ENCODE measurements around the gene DGCR6L.
"Not testable (repeated sequence)": the region's sequence is repeated elsewhere in the genome, so short reads cannot be mapped to it uniquely, and the experiment has no call there.

DNA sequence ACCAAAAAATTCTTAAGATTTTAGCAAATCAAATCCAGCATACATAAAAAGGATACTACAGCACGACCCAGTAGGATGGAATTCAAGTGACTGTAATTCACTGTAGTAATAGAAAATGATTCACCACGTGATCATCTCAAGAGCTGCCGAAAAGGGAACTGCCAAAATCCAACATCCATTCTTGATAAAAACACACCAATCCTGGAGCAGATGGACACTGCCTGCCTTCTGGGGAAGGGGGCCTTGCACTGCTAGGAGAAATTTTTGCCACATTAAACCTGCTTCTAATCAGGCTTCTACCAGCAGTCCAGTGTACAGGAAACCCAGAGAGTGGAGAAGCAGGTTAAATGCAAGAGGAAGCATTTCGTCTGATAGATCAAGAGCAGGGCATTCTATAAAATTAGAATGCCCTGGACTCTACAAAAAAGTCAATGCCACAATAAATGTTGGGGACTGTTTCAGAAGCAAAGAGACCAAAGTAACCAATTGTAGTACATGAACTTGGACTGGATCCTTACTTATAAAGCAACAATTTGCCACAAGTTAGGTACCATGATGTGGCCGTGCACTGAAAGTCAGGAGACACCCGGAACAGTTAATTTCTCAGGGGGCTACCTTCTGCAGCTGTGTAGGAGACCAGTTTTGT is 1.7 kb downstream of the DGCR6L start:
- TF ChIP-seq GABPA (IDR thresholded peaks at IDR 0.05; ENCODE audit: low read depth) = not testable (repeated sequence)
- TF ChIP-seq, protein P1, sequence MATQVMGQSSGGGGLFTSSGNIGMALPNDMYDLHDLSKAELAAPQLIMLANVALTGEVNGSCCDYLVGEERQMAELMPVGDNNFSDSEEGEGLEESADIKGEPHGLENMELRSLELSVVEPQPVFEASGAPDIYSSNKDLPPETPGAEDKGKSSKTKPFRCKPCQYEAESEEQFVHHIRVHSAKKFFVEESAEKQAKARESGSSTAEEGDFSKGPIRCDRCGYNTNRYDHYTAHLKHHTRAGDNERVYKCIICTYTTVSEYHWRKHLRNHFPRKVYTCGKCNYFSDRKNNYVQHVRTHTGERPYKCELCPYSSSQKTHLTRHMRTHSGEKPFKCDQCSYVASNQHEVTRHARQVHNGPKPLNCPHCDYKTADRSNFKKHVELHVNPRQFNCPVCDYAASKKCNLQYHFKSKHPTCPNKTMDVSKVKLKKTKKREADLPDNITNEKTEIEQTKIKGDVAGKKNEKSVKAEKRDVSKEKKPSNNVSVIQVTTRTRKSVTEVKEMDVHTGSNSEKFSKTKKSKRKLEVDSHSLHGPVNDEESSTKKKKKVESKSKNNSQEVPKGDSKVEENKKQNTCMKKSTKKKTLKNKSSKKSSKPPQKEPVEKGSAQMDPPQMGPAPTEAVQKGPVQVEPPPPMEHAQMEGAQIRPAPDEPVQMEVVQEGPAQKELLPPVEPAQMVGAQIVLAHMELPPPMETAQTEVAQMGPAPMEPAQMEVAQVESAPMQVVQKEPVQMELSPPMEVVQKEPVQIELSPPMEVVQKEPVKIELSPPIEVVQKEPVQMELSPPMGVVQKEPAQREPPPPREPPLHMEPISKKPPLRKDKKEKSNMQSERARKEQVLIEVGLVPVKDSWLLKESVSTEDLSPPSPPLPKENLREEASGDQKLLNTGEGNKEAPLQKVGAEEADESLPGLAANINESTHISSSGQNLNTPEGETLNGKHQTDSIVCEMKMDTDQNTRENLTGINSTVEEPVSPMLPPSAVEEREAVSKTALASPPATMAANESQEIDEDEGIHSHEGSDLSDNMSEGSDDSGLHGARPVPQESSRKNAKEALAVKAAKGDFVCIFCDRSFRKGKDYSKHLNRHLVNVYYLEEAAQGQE (IDR thresholded peaks at IDR 0.05; ENCODE audit: insufficient replicate concordance, low read depth) = not testable (repeated sequence)
- TF ChIP-seq, protein P2, sequence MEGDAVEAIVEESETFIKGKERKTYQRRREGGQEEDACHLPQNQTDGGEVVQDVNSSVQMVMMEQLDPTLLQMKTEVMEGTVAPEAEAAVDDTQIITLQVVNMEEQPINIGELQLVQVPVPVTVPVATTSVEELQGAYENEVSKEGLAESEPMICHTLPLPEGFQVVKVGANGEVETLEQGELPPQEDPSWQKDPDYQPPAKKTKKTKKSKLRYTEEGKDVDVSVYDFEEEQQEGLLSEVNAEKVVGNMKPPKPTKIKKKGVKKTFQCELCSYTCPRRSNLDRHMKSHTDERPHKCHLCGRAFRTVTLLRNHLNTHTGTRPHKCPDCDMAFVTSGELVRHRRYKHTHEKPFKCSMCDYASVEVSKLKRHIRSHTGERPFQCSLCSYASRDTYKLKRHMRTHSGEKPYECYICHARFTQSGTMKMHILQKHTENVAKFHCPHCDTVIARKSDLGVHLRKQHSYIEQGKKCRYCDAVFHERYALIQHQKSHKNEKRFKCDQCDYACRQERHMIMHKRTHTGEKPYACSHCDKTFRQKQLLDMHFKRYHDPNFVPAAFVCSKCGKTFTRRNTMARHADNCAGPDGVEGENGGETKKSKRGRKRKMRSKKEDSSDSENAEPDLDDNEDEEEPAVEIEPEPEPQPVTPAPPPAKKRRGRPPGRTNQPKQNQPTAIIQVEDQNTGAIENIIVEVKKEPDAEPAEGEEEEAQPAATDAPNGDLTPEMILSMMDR (IDR thresholded peaks at IDR 0.05; ENCODE audit: insufficient read depth, low read length) = not testable (repeated sequence)

All from HL-60 (cell line).